Measurements from ENCODE around the gene ATAD5.
"Not testable (repeated sequence)": the region's sequence is repeated elsewhere in the genome, so short reads cannot be mapped to it uniquely, and the experiment has no call there.

ATAD5 gene

GRCh38 chr17:30864636-30865035 is 32.9 kb downstream of the ATAD5 start:
- no peak for DNase-seq (ENCODE audit: low read depth)
- Histone ChIP-seq H3K9me3 (ENCODE audit: control insufficient read depth, low read length) (no peaks in the 10 kb centered on the region), H3K9ac (ENCODE audit: low read length) (no peak overlapping the region), H3K27me3 (replicated peaks; ENCODE audit: control insufficient read depth, insufficient read depth, low read length) (no peaks in the 10 kb centered on the region), H3K4me1 (ENCODE audit: control insufficient read depth, insufficient read depth, low read length) (no peaks in the 10 kb centered on the region), H3K36me3 (ENCODE audit: control insufficient read depth, insufficient read depth, low read length, severe bottlenecking) (peaks cover 6% of the 10 kb centered on the region), H3K4me3 (ENCODE audit: low read length) (no peak overlapping the region)

DNA sequence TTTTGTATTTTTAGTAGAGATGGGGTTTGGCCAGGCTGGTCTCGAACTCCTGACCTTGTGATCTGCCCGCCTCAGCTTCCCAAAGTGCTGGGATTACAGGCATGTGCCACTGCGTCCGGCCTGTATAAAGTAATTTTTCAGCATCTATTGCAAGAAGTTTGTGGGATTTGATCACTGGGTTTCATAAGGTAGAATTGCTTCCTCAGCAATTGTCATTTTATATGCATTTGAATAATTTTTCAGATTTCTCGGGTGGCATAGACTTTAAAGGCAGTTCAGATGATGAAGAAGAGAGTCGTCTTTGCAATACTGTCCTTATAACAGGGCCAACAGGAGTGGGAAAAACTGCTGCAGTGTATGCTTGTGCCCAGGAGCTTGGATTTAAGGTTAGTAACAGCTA is 37.2 kb downstream of the ATAD5 start:
- H3K4me3 ChIP-seq (ENCODE audit: low read length): no peak overlapping the region
- H3K9me3 ChIP-seq (ENCODE audit: control insufficient read depth, low read length): no peaks in the 10 kb centered on the region
- H3K27me3 ChIP-seq (replicated peaks; ENCODE audit: control insufficient read depth, insufficient read depth, low read length): no peaks in the 10 kb centered on the region
- no peaks in the 10 kb centered on the region for H3K4me1 ChIP-seq (ENCODE audit: control insufficient read depth, insufficient read depth, low read length)
- no peak for DNase-seq (ENCODE audit: low read depth)
- H3K9ac ChIP-seq (ENCODE audit: low read length): no peak overlapping the region
- H3K36me3 ChIP-seq (ENCODE audit: control insufficient read depth, insufficient read depth, low read length, severe bottlenecking): peaks cover 6% of the 10 kb centered on the region

DNA sequence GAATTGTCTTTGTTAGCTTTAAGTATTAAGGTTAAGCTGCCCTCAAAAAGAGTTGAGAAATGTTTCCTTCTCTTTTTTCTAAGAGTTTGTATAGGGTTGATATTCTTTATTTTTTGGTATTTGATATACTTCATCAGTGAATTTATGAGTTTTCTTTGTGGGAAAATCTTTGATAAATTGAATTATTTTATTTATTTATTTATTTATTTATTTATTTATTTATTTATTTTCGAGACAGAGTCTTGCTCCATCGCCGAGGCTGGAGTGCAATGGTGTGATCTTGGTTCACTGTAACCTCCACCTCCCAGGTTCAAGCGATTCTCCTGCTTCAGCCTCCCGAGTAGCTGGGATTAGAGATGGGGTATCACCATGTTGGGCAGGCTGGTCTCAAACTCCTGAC is 54.4 kb downstream of the ATAD5 start:
- H3K9ac ChIP-seq (ENCODE audit: low read length): no peak overlapping the region
- H3K27me3 ChIP-seq (replicated peaks; ENCODE audit: control insufficient read depth, insufficient read depth, low read length): no peaks in the 10 kb centered on the region
- no peaks in the 10 kb centered on the region for H3K4me1 ChIP-seq (ENCODE audit: control insufficient read depth, insufficient read depth, low read length)
- no peak overlapping the region for H3K4me3 ChIP-seq (ENCODE audit: low read length)
- no peak for DNase-seq (ENCODE audit: low read depth)
- H3K36me3 ChIP-seq (ENCODE audit: control insufficient read depth, insufficient read depth, low read length, severe bottlenecking): peaks cover under 1% of the 10 kb centered on the region
- no peaks in the 10 kb centered on the region for H3K9me3 ChIP-seq (ENCODE audit: control insufficient read depth, low read length)

DNA sequence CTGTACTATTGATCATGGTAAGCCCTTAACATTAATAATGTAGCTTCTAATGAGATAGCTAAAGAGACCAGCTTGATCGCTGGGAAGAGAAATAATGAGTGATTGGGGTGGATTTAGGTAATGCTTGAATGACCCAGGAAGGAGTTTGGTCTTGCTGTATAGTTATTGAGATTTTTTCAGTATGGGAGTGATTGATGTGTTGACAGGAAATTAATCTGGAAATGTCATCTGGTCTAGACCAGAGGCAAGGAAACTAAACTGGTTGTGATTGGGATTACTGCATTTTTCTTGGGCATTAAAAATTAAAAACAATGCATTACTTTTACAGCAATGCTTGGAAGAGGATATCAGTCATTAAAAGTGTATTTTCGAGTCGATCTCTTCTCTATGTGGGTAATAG is 62.5 kb downstream of the ATAD5 start:
- DNase-seq (ENCODE audit: low read depth): no peak
- H3K9me3 ChIP-seq (ENCODE audit: control insufficient read depth, low read length): no peaks in the 10 kb centered on the region
- no peaks in the 10 kb centered on the region for H3K27me3 ChIP-seq (replicated peaks; ENCODE audit: control insufficient read depth, insufficient read depth, low read length)
- H3K4me3 ChIP-seq (ENCODE audit: low read length): no peak overlapping the region
- H3K36me3 ChIP-seq (ENCODE audit: control insufficient read depth, insufficient read depth, low read length, severe bottlenecking): peaks cover 14% of the 10 kb centered on the region
- no peak overlapping the region for H3K9ac ChIP-seq (ENCODE audit: low read length)
- peaks cover 4% of the 10 kb centered on the region for H3K4me1 ChIP-seq (ENCODE audit: control insufficient read depth, insufficient read depth, low read length)

GRCh38 chr17:30897311-30897710 is 65.5 kb downstream of the ATAD5 start:
- Histone ChIP-seq H3K9me3 (ENCODE audit: control insufficient read depth, low read length) (no peaks in the 10 kb centered on the region), H3K27me3 (replicated peaks; ENCODE audit: control insufficient read depth, insufficient read depth, low read length) (no peaks in the 10 kb centered on the region), H3K4me1 (ENCODE audit: control insufficient read depth, insufficient read depth, low read length) (peaks cover 4% of the 10 kb centered on the region), H3K4me3 (ENCODE audit: low read length) (no peak overlapping the region), H3K36me3 (ENCODE audit: control insufficient read depth, insufficient read depth, low read length, severe bottlenecking) (peaks cover 39% of the 10 kb centered on the region), H3K9ac (ENCODE audit: low read length) (no peak overlapping the region)
- no peak for DNase-seq (ENCODE audit: low read depth)

- peak; percentile 53 for DNase-seq (ENCODE audit: low read depth)
- H3K9ac ChIP-seq (ENCODE audit: low read length): peak overlapping the region; percentile 96
- H3K4me3 ChIP-seq (ENCODE audit: low read length): peak overlapping the region; percentile 100
- peaks cover 23% of the 10 kb centered on the region for H3K36me3 ChIP-seq (ENCODE audit: control insufficient read depth, insufficient read depth, low read length, severe bottlenecking)
- H3K4me1 ChIP-seq (ENCODE audit: control insufficient read depth, insufficient read depth, low read length): peaks cover 4% of the 10 kb centered on the region
- no peaks in the 10 kb centered on the region for H3K27me3 ChIP-seq (replicated peaks; ENCODE audit: control insufficient read depth, insufficient read depth, low read length)
- no peaks in the 10 kb centered on the region for H3K9me3 ChIP-seq (ENCODE audit: control insufficient read depth, low read length)
These were observed 74.0 kb downstream of the ATAD5 start for GRCh38 chr17:30905742-30906100.

DNA sequence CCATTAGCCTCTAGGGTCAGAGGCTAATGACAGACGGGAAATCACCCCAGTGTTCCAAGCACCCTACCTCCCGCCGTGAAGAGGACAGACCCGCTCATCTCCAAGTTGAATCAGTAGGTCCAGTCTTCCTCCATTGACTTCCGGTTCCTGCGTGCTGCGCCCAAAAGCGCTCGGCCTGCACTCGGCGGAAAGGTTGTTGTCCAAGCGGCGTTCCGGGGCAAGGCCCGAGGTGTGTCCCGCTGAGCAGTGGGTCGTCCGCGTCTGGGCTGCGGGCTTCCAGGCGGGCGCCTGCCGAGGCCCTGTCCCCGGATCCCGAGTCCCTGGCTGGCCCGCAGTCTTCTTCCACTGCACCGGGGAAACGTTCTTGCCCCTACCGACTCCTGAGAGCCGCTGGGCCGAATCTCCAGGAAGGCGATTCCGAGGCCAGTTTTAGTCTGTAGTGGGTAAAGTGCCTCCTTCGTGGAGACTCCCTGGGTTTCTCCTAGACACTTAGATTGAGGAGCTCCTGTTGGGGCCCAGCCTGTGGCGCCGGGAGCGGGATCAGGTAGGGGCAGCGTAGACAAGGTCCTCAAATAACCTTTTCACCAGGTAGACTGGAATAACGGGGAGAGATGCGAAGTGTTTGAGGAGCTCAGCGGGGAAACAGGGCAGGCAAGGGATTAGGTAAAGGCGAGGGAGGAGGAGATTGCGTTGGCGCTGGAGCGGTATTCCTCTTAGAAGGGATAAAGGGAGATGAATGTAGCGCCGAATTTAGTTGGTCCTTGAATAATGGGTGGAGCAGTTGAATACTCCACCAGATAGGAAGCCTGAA is 74.5 kb downstream of the ATAD5 start, which contains the start of gene TEFM:
TSS of gene TEFM (minus strand) at position 138 of the 811 bp plus-strand sequence. CDS start at position 98, 40 bp downstream.
- Histone ChIP-seq H3K36me3 (ENCODE audit: control insufficient read depth, insufficient read depth, low read length, severe bottlenecking) (peaks cover 19% of the 10 kb centered on the region), H3K27me3 (replicated peaks; ENCODE audit: control insufficient read depth, insufficient read depth, low read length) (no peaks in the 10 kb centered on the region), H3K9ac (ENCODE audit: low read length) (peak within 1 kb of the TSS; percentile 96), H3K4me1 (ENCODE audit: control insufficient read depth, insufficient read depth, low read length) (peaks cover 4% of the 10 kb centered on the region), H3K9me3 (ENCODE audit: control insufficient read depth, low read length) (no peaks in the 10 kb centered on the region), H3K4me3 (ENCODE audit: low read length) (peak within 1 kb of the TSS; percentile 100)
- DNase-seq (ENCODE audit: low read depth): peak; percentile 96

- H3K9me3 ChIP-seq (ENCODE audit: control insufficient read depth, low read length): no peaks in the 10 kb centered on the region
- H3K4me3 ChIP-seq (ENCODE audit: low read length): no peak overlapping the region
- peaks cover 4% of the 10 kb centered on the region for H3K36me3 ChIP-seq (ENCODE audit: control insufficient read depth, insufficient read depth, low read length, severe bottlenecking)
- H3K4me1 ChIP-seq (ENCODE audit: control insufficient read depth, insufficient read depth, low read length): peaks cover 4% of the 10 kb centered on the region
- DNase-seq (ENCODE audit: low read depth): no peak
- H3K27me3 ChIP-seq (replicated peaks; ENCODE audit: control insufficient read depth, insufficient read depth, low read length): no peaks in the 10 kb centered on the region
- no peak overlapping the region for H3K9ac ChIP-seq (ENCODE audit: low read length)
These were observed 77.1 kb downstream of the ATAD5 start for GRCh38 chr17:30908717-30909420.

- not testable (repeated sequence) for H3K9ac ChIP-seq (ENCODE audit: low read length); H3K27me3 ChIP-seq (replicated peaks; ENCODE audit: control insufficient read depth, insufficient read depth, low read length); H3K4me3 ChIP-seq (ENCODE audit: low read length); H3K36me3 ChIP-seq (ENCODE audit: control insufficient read depth, insufficient read depth, low read length, severe bottlenecking); H3K9me3 ChIP-seq (ENCODE audit: control insufficient read depth, low read length); DNase-seq (ENCODE audit: low read depth); H3K4me1 ChIP-seq (ENCODE audit: control insufficient read depth, insufficient read depth, low read length)
These were observed 78.4 kb downstream of the ATAD5 start for GRCh38 chr17:30910151-30910550.

GRCh38 chr17:30913955-30914354 is 82.2 kb downstream of the ATAD5 start:
- no peaks in the 10 kb centered on the region for H3K4me1 ChIP-seq (ENCODE audit: control insufficient read depth, insufficient read depth, low read length)
- no peak overlapping the region for H3K9ac ChIP-seq (ENCODE audit: low read length)
- H3K27me3 ChIP-seq (replicated peaks; ENCODE audit: control insufficient read depth, insufficient read depth, low read length): no peaks in the 10 kb centered on the region
- H3K36me3 ChIP-seq (ENCODE audit: control insufficient read depth, insufficient read depth, low read length, severe bottlenecking): no peaks in the 10 kb centered on the region
- no peak overlapping the region for H3K4me3 ChIP-seq (ENCODE audit: low read length)
- no peak for DNase-seq (ENCODE audit: low read depth)
- no peaks in the 10 kb centered on the region for H3K9me3 ChIP-seq (ENCODE audit: control insufficient read depth, low read length)

DNA sequence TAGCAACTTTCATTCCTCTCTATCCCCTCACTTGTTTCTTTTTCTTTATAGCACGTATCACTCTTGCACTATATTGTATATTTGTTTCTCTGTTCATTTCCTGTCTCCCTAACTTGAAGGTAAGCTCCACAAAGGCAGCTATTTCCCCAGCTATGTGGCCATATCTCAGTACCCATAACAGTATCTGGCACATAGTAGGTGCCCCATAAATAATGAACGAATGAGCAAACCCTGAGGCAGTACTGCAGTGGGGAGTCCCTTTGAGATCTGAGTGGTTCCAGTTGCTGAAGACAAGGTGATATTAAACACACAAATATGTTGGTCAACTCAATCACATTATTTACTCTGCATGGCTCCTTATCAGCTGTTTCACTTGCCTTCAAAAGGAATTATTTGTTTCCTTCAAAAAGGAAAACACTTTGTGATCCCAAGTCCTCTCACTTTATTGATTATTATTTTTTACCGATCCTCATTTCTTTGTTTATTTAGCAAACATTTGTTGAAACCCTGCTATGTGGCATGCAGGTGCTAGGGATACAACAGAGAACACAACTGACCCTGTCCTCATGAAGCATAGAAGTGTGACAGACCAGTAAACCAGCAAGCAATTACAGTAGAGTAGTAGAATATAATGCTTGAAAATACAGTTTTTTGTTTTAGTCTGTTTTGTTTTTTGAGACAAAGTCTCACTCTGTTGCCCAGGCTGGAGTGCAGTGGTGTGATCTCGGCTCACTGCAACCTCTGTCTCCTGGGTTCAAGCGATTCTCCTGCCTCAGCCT is 84.3 kb downstream of the ATAD5 start:
- Histone ChIP-seq H3K36me3 (ENCODE audit: control insufficient read depth, insufficient read depth, low read length, severe bottlenecking) (no peaks in the 10 kb centered on the region), H3K9ac (ENCODE audit: low read length) (no peak overlapping the region), H3K4me3 (ENCODE audit: low read length) (no peak overlapping the region), H3K4me1 (ENCODE audit: control insufficient read depth, insufficient read depth, low read length) (no peaks in the 10 kb centered on the region), H3K27me3 (replicated peaks; ENCODE audit: control insufficient read depth, insufficient read depth, low read length) (peaks cover under 1% of the 10 kb centered on the region), H3K9me3 (ENCODE audit: control insufficient read depth, low read length) (no peaks in the 10 kb centered on the region)
- no peak for DNase-seq (ENCODE audit: low read depth)

All from adipocyte (in vitro differentiated cells).